Astrocyte (in vitro differentiated cells and primary cell): ENCODE measurements around the gene PEX3. TPM values are rescaled to one million over a fixed set of nuclear protein-coding genes. Genes with fewer than 3 reads are reported as not detected.

Experiments
- DNase-seq: peaks from one replicate; pipeline ENCODE4 v3.0.0-alpha.2; 2010; ENCODE audit warnings: low read depth
- FAIRE-seq: peaks from 2 replicates; lab custom pipeline; 2011; peaks lifted over from hg19 to GRCh38; lab: Jason Lieb, UNC
- H2AFZ ChIP-seq: 2 replicates; pipeline ENCODE4 v1.6.0; 2012; ENCODE audit warnings: low read depth, low read length, inconsistent platforms
- H3K27ac ChIP-seq: 2 replicates; pipeline ENCODE4 v1.5.1; 2011; ENCODE audit warnings: low read depth, low read length, inconsistent platforms
- H3K27me3 ChIP-seq: 2 replicates; pipeline ENCODE4 v1.6.0; 2011; ENCODE audit warnings: low read length, inconsistent platforms; ENCODE audit not compliant: insufficient read depth
- H3K36me3 ChIP-seq: 2 replicates; pipeline ENCODE4 v1.5.1; 2011; ENCODE audit warnings: low read length, inconsistent platforms; ENCODE audit not compliant: insufficient read depth
- H3K4me1 ChIP-seq: 2 replicates; pipeline ENCODE4 v1.5.1; 2011; ENCODE audit warnings: low read length, inconsistent platforms; ENCODE audit not compliant: insufficient read depth
- H3K4me2 ChIP-seq: 2 replicates; pipeline ENCODE4 v1.6.0; 2012; ENCODE audit warnings: low read length, inconsistent platforms
- H3K4me3 ChIP-seq: 2 replicates; pipeline ENCODE4 v1.5.1; 2011; ENCODE audit warnings: low read depth, mild to moderate bottlenecking, low read length, inconsistent platforms; ENCODE audit not compliant: insufficient read depth
- H3K79me2 ChIP-seq: 2 replicates; pipeline ENCODE4 v1.6.0; 2012; ENCODE audit warnings: mild to moderate bottlenecking, low read length, inconsistent platforms; ENCODE audit not compliant: insufficient read depth
- H3K9ac ChIP-seq: 2 replicates; pipeline ENCODE4 v1.6.0; 2012; ENCODE audit warnings: mild to moderate bottlenecking, low read length, inconsistent platforms
- H3K9me3 ChIP-seq: 2 replicates; pipeline ENCODE4 v1.5.1; 2012; ENCODE audit warnings: low read depth, mild to moderate bottlenecking, low read length, inconsistent platforms; ENCODE audit not compliant: insufficient read depth
- H4K20me1 ChIP-seq: 2 replicates; pipeline ENCODE4 v1.6.0; 2012; ENCODE audit warnings: low read length, inconsistent platforms; ENCODE audit not compliant: insufficient read depth
- H3K27ac Mint-ChIP-seq: one replicate; pipeline ENCODE4 v1.8.0; 2021; ENCODE audit warnings: mild to moderate bottlenecking, mixed read lengths; ENCODE audit not compliant: unreplicated experiment
- H3K27me3 Mint-ChIP-seq: one replicate; pipeline ENCODE4 v1.8.0; 2021; ENCODE audit warnings: low read depth, mixed read lengths; ENCODE audit not compliant: unreplicated experiment
- H3K36me3 Mint-ChIP-seq: one replicate; pipeline ENCODE4 v1.8.0; 2021; ENCODE audit warnings: low read depth, mixed read lengths; ENCODE audit not compliant: unreplicated experiment
- H3K4me1 Mint-ChIP-seq: one replicate; pipeline ENCODE4 v1.8.0; 2021; ENCODE audit warnings: low read depth, mixed read lengths; ENCODE audit not compliant: unreplicated experiment
- H3K4me3 Mint-ChIP-seq: one replicate; pipeline ENCODE4 v1.8.0; 2021; ENCODE audit warnings: mild to moderate bottlenecking, moderate library complexity, mixed read lengths; ENCODE audit not compliant: unreplicated experiment
- H3K9me3 Mint-ChIP-seq: one replicate; pipeline ENCODE4 v1.8.0; 2021; ENCODE audit warnings: mild to moderate bottlenecking, mixed read lengths; ENCODE audit not compliant: unreplicated experiment
- EZH2 ChIP-seq: IDR thresholded peaks from 2 replicates; pipeline ENCODE4 v1.6.1; 2012; ENCODE audit warnings: mild to moderate bottlenecking, low read length, inconsistent platforms; ENCODE audit not compliant: insufficient read depth
- total RNA-seq: library from RNA; stranded (reverse); gene quantifications from 2 replicates; pipeline ENCODE4 v1.2.1, GENCODE V29; 2021
- TF ChIP-seq, protein P1 (sequence below): IDR thresholded peaks from 2 replicates; pipeline ENCODE4 v1.5.1; 2011; ENCODE audit warnings: low read depth, mild to moderate bottlenecking, inconsistent platforms, low read length, moderate library complexity; ENCODE audit not compliant: insufficient read depth

Gene PEX3
- total RNA-seq, 1 donor from 2014 or later, result 14.2 TPM

DNA sequence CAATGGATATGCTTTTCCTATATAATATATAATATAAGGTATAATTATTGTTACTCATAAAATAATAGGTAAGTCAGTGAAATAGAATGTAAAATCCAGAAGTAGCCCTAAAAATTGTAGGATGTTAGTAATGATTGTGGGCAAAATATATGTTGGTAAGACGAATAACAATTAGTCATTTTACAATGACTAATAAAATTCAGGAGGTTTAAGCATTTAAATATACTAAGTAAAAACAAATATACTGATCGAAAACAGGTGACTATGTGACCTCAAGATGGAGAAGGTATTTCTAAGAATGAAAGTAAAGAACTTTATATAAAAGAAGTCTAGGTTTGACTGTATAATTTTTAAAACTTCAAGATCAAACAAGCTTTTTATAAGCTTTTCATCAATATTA, 32.0 kb downstream of the PEX3 start:
- no peaks in the 10 kb centered on the region for H3K27me3 ChIP-seq
- no peaks in the 10 kb centered on the region for H3K9me3 Mint-ChIP-seq
- H3K4me2 ChIP-seq, result no peak overlapping the region
- no peak overlapping the region for H3K27ac Mint-ChIP-seq
- no peak overlapping the region for H2AFZ ChIP-seq
- no peak overlapping the region for H3K27ac ChIP-seq
- peak; percentile 2 for DNase-seq
- H4K20me1 ChIP-seq, result no peaks in the 10 kb centered on the region
- H3K36me3 Mint-ChIP-seq, result peaks cover 4% of the 10 kb centered on the region
- no peak for FAIRE-seq
- H3K4me1 Mint-ChIP-seq, result peaks cover 3% of the 10 kb centered on the region
- no peak overlapping the region for H3K4me3 ChIP-seq
- H3K9me3 ChIP-seq, result no peaks in the 10 kb centered on the region
- H3K27me3 Mint-ChIP-seq, result no peaks in the 10 kb centered on the region
- H3K9ac ChIP-seq, result no peak overlapping the region
- H3K4me3 Mint-ChIP-seq, result no peak overlapping the region
- TF ChIP-seq, protein P1, sequence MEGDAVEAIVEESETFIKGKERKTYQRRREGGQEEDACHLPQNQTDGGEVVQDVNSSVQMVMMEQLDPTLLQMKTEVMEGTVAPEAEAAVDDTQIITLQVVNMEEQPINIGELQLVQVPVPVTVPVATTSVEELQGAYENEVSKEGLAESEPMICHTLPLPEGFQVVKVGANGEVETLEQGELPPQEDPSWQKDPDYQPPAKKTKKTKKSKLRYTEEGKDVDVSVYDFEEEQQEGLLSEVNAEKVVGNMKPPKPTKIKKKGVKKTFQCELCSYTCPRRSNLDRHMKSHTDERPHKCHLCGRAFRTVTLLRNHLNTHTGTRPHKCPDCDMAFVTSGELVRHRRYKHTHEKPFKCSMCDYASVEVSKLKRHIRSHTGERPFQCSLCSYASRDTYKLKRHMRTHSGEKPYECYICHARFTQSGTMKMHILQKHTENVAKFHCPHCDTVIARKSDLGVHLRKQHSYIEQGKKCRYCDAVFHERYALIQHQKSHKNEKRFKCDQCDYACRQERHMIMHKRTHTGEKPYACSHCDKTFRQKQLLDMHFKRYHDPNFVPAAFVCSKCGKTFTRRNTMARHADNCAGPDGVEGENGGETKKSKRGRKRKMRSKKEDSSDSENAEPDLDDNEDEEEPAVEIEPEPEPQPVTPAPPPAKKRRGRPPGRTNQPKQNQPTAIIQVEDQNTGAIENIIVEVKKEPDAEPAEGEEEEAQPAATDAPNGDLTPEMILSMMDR, result no peak
- TF ChIP-seq EZH2, result no peak
- no peaks in the 10 kb centered on the region for H3K4me1 ChIP-seq
- H3K36me3 ChIP-seq, result peaks cover 3% of the 10 kb centered on the region
- H3K79me2 ChIP-seq, result no peaks in the 10 kb centered on the region

DNA sequence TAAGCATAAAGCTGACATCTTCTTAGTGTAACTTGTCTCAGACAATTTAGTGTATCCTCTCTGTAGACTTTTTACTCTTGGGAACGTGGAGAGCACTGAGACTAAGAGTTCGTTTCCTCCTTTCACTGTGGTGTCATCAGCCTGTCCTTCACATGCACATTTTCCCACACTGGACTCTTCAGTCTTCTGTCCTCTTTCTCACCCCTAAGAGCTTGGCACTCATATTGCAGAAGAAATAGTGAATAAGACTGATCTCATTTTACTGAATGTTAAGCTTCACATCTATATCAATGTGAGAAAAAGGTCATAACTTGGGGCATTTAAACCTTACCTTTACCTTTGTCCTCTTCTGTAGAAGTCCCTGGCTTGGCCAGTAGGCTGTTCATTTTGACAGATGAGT, 35.4 kb downstream of the PEX3 start:
- DNase-seq, result no peak
- Histone ChIP-seq H3K9ac (no peak overlapping the region), H3K36me3 (peaks cover 3% of the 10 kb centered on the region), H3K9me3 (no peaks in the 10 kb centered on the region), H3K4me2 (no peak overlapping the region), H3K27me3 (no peaks in the 10 kb centered on the region), H3K4me3 (no peak overlapping the region), H3K27ac (no peak overlapping the region), H2AFZ (no peak overlapping the region), H4K20me1 (no peaks in the 10 kb centered on the region), H3K4me1 (no peaks in the 10 kb centered on the region), H3K79me2 (no peaks in the 10 kb centered on the region)
- TF ChIP-seq, protein P1, result no peak
- no peak for TF ChIP-seq EZH2
- Mint-ChIP-seq H3K4me1 (peaks cover 3% of the 10 kb centered on the region), H3K36me3 (no peaks in the 10 kb centered on the region), H3K4me3 (no peak overlapping the region), H3K27ac (no peak overlapping the region), H3K9me3 (no peaks in the 10 kb centered on the region), H3K27me3 (no peaks in the 10 kb centered on the region)
- no peak for FAIRE-seq

DNA sequence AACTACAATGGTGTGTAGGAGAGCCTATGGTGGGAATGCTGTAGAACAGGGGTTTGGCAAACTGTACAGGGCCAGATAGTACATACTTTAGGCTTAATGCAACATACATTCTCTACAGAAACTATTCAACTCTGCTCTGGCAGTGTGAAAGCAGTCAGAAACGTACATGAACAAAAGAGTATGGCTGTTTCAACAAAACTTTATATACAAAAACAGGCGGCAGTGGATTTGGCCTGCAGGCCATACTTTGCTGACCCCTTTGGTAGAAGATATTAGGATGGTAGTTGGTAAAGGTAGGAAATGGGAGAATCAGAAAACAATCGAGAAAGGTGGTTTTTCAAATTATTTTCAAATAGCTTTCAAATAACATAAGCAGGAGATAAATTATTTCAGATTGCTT, 36.1 kb downstream of the PEX3 start:
- Histone ChIP-seq H4K20me1 (no peaks in the 10 kb centered on the region), H3K79me2 (no peaks in the 10 kb centered on the region), H3K27ac (no peak overlapping the region), H2AFZ (no peak overlapping the region), H3K4me3 (no peak overlapping the region), H3K9me3 (no peaks in the 10 kb centered on the region), H3K4me2 (no peak overlapping the region), H3K9ac (no peak overlapping the region), H3K27me3 (no peaks in the 10 kb centered on the region), H3K36me3 (peaks cover 3% of the 10 kb centered on the region), H3K4me1 (no peaks in the 10 kb centered on the region)
- Mint-ChIP-seq H3K4me1 (peaks cover 3% of the 10 kb centered on the region), H3K4me3 (no peak overlapping the region), H3K27me3 (no peaks in the 10 kb centered on the region), H3K9me3 (no peaks in the 10 kb centered on the region), H3K36me3 (no peaks in the 10 kb centered on the region), H3K27ac (no peak overlapping the region)
- no peak for DNase-seq
- TF ChIP-seq, protein P1, result no peak
- no peak for TF ChIP-seq EZH2
- FAIRE-seq, result no peak
